Fibroblast of skin of left quadriceps (primary cell): ENCODE measurements around the gene TGOLN2.
A peak's percentile ranks its signal among the peaks of the same experiment; 100 is the strongest.
"Not testable (repeated sequence)": the region's sequence is repeated elsewhere in the genome, so short reads cannot be mapped to it uniquely, and the experiment has no call there.

ENCODE experiments used
- DNase-seq, 2 experiments: peaks; one replicate each; pipeline ENCODE4 v3.0.0-alpha.2; 2013; ENCODE audit warnings: low read depth in 2 of 2

TGOLN2 gene

GRCh38 chr2:85327822-85328617, at the start of gene TGOLN2:
Gene TGOLN2 (minus strand): TSS chr2:85327989. CDS start chr2:85327962, 27 bp downstream.
- peak; percentile 77 to 82 for DNase-seq

GRCh38 chr2:85377083-85377482, 49.3 kb upstream of the TGOLN2 start:
- DNase-seq = no peak

GRCh38 chr2:85376291-85377065, 48.7 kb upstream of the TGOLN2 start:
- peak; percentile 25 to 28 for DNase-seq

GRCh38 chr2:85371045-85371444, 43.3 kb upstream of the TGOLN2 start:
- no peak for DNase-seq

- no peak for DNase-seq
Observed at GRCh38 chr2:85369500-85369899, 41.7 kb upstream of the TGOLN2 start.

- DNase-seq = no peak
Observed at GRCh38 chr2:85368921-85369320, 41.1 kb upstream of the TGOLN2 start.

GRCh38 chr2:85367180-85367579, 39.4 kb upstream of the TGOLN2 start:
- no peak for DNase-seq

- DNase-seq = not testable (repeated sequence)
Observed at GRCh38 chr2:85362653-85363387, 35.0 kb upstream of the TGOLN2 start.

GRCh38 chr2:85357736-85358135, 29.9 kb upstream of the TGOLN2 start:
- no peak for DNase-seq

- no peak for DNase-seq
Observed at GRCh38 chr2:85356186-85356585, 28.4 kb upstream of the TGOLN2 start.

- DNase-seq = no peak
Observed at GRCh38 chr2:85355521-85355920, 27.7 kb upstream of the TGOLN2 start.

- no peak for DNase-seq
Observed at GRCh38 chr2:85355073-85355410, 27.3 kb upstream of the TGOLN2 start.

- peak; percentile 99 for DNase-seq
Observed at GRCh38 chr2:85354286-85355072, 26.7 kb upstream of the TGOLN2 start, which contains the start of the genes ELMOD3 and RETSAT. Gene ELMOD3 (plus strand): TSS chr2:85354769. CDS start chr2:85357199, 2,430 bp downstream. Gene RETSAT (minus strand): TSS chr2:85354528. CDS start chr2:85354507, 21 bp downstream.

GRCh38 chr2:85353876-85354285, 26.1 kb upstream of the TGOLN2 start:
- DNase-seq = no peak

GRCh38 chr2:85347599-85347998, 19.8 kb upstream of the TGOLN2 start:
- no peak for DNase-seq

GRCh38 chr2:85344356-85344954, 16.7 kb upstream of the TGOLN2 start:
- DNase-seq = no peak

- DNase-seq = not testable (repeated sequence)
Observed at GRCh38 chr2:85343207-85343895, 15.6 kb upstream of the TGOLN2 start.

GRCh38 chr2:85342156-85342555, 14.4 kb upstream of the TGOLN2 start:
- DNase-seq = no peak

- no peak for DNase-seq
Observed at GRCh38 chr2:85341269-85342029, 13.7 kb upstream of the TGOLN2 start.
